Adrenal gland (tissue), 5 donors: ENCODE data around the gene DOK6.

Source experiments
- CTCF ChIP-seq, 6 experiments: fragments of 450-650 bp in 4 of 6; fragments of 200-600 bp in 2 of 6; sonication (generic) in 1 of 6; IDR thresholded peaks; 1 replicate in 5 of 6; 2 replicates in 1 of 6; pipeline versions ENCODE4 v1.5.1 to v1.8.0; 2016 to 2021; ENCODE audit warnings: antibody characterized with exemption in 6 of 6, mild to moderate bottlenecking in 2 of 6, moderate library complexity in 1 of 6
- POLR2A ChIP-seq, 2 donors: fragments of 450-650 bp; IDR thresholded peaks; one replicate each; pipeline ENCODE4 v1.6.1; 2017; ENCODE audit warnings: antibody characterized with exemption in 2 of 2, mild to moderate bottlenecking in 2 of 2, moderate library complexity in 1 of 2
- donor health status: DM: no; HTN: no; CAD: no.

- no peak for TF ChIP-seq CTCF (IDR thresholded peaks at IDR 0.05)
- no peak for TF ChIP-seq POLR2A (IDR thresholded peaks at IDR 0.05)
These were observed 353.4 kb downstream of the DOK6 start for GRCh38 chr18:69754108-69754507.
